Omental fat pad (tissue), 4 donors: ENCODE data around the gene TRDN. TPM values are rescaled to one million over a fixed set of nuclear protein-coding genes. Genes with fewer than 3 reads are reported as not detected.

ENCODE experiments used
- ATAC-seq: fragments of 150-250 bp; one replicate; pipeline ENCODE4 v1.9.1; 2016; ENCODE audit warnings: mild to moderate bottlenecking, moderate library complexity; ENCODE audit not compliant: low FRiP score
- DNase-seq: peaks from one replicate; pipeline ENCODE4 v3.0.0-alpha.2; 2019; ENCODE audit warnings: low spot score
- CTCF ChIP-seq, 3 donors: fragments of 450-650 bp; IDR thresholded peaks; one replicate each; pipeline ENCODE4 v1.5.1; 2016 to 2017; ENCODE audit warnings: antibody characterized with exemption in 3 of 3, mild to moderate bottlenecking in 3 of 3, moderate library complexity in 2 of 3
- total RNA-seq, 4 donors: library from RNA; depleted of rRNA; stranded (reverse); fragments of >200 nt; gene quantifications; one replicate each; pipeline ENCODE4 v1.1.0, GENCODE V29; 2016

The TRDN gene
- total RNA-seq, 4 donors from 2014 or later = 0.09 to 1.1 (median 0.12) TPM; not detected in 1

- ATAC-seq = no peak
- no peak for DNase-seq
- TF ChIP-seq CTCF (IDR thresholded peaks at IDR 0.05) = no peak
Measured at GRCh38 chr6:123176706-123177105, 460.0 kb downstream of the TRDN start.

GRCh38 chr6:123171341-123172115 lies 465.2 kb downstream of the TRDN start:
- ATAC-seq (no peak), DNase-seq (no peak)
- no peak for TF ChIP-seq CTCF (IDR thresholded peaks at IDR 0.05)

- DNase-seq (no peak), ATAC-seq (no peak)
- no peak for TF ChIP-seq CTCF (IDR thresholded peaks at IDR 0.05)
Measured at GRCh38 chr6:123169774-123170095, 467.0 kb downstream of the TRDN start.

- ATAC-seq (no peak), DNase-seq (no peak)
- no peak for TF ChIP-seq CTCF (IDR thresholded peaks at IDR 0.05)
Measured at GRCh38 chr6:123168892-123169773, 467.6 kb downstream of the TRDN start.

- DNase-seq (no peak), ATAC-seq (no peak)
- TF ChIP-seq CTCF (IDR thresholded peaks at IDR 0.05) = no peak
Measured at GRCh38 chr6:123168466-123168865, 468.3 kb downstream of the TRDN start.

Other genes with a start within 250 kb of the TRDN start
- gene NKAIN2, start 166.9 kb upstream of the TRDN start, total RNA-seq = not detected